Upper lobe of left lung (tissue), 6 donors: ENCODE data around the gene BAZ1B. TPM values are rescaled to one million over a fixed set of nuclear protein-coding genes. Genes with fewer than 3 reads are reported as not detected.
A peak's percentile ranks its signal among the peaks of the same experiment; 100 is the strongest.
"Not testable (repeated sequence)": the region's sequence is repeated elsewhere in the genome, so short reads cannot be mapped to it uniquely, and the experiment has no call there.

Experiments
- ATAC-seq, 2 donors: fragments of 200-7000 bp; cut with Tn5 transposase; one replicate each; pipeline ENCODE4 v1.9.1; 2022; ENCODE audit warnings: mild to moderate bottlenecking in 2 of 2, moderate library complexity in 2 of 2; ENCODE audit not compliant: low FRiP score in 2 of 2
- DNase-seq, 2 donors: peaks; one replicate each; pipeline ENCODE4 v3.0.0-alpha.2; 2019 to 2020
- H3K27ac ChIP-seq, 4 donors: fragments of 200-600 bp; sonication (generic); one replicate each; pipeline ENCODE4 v1.5.1; 2016 to 2019
- H3K27me3 ChIP-seq, 4 donors: fragments of 200-600 bp; sonication (generic); one replicate each; pipeline ENCODE4 v1.5.1; 2017 to 2019
- H3K36me3 ChIP-seq, 4 donors: fragments of 200-600 bp; sonication (generic); one replicate each; pipeline ENCODE4 v1.5.1; 2016 to 2019
- H3K4me1 ChIP-seq, 4 donors: fragments of 200-600 bp; sonication (generic); one replicate each; pipeline ENCODE4 v1.5.1; 2018 to 2019
- H3K4me3 ChIP-seq, 4 donors: fragments of 200-600 bp; sonication (generic); one replicate each; pipeline ENCODE4 v1.5.1; 2017 to 2019; ENCODE audit warnings: mild to moderate bottlenecking in 2 of 4, moderate library complexity in 1 of 4
- H3K9me3 ChIP-seq, 4 donors: fragments of 200-600 bp; sonication (generic); one replicate each; pipeline ENCODE4 v1.5.1; 2018 to 2019
- EP300 ChIP-seq, 4 donors: sonication (generic); formaldehyde crosslinking; IDR thresholded peaks; one replicate each; pipeline ENCODE4 v1.5.1; 2017; ENCODE audit warnings: antibody characterized with exemption in 4 of 4, control low read depth in 2 of 4
- POLR2A ChIP-seq, 4 donors: fragments of 450-650 bp; IDR thresholded peaks; one replicate each; pipeline ENCODE4 v1.5.1; 2016 to 2017; ENCODE audit warnings: antibody characterized with exemption in 4 of 4, mild to moderate bottlenecking in 2 of 4
- POLR2AphosphoS5 ChIP-seq, 2 donors: sonication (generic); formaldehyde crosslinking; IDR thresholded peaks; one replicate each; pipeline ENCODE4 v1.5.1; 2017; ENCODE audit warnings: antibody characterized with exemption in 2 of 2
- WGBS, 2 donors: methylation state at CpG; one replicate each; pipeline ENCODE4 v1.1.5; 2017 to 2018; 5-methylcytosine and 5-hydroxymethylcytosine counted together
- total RNA-seq, 6 donors: library from RNA; depleted of rRNA in 4 of 6; stranded (reverse); fragments of >200 nt in 4 of 6; gene quantifications; one replicate each; pipeline versions ENCODE4 v1.1.0 to v1.2.1, GENCODE V29; 2016 to 2021
- TF ChIP-seq, protein P1 (sequence below), 6 experiments: fragments of 450-650 bp in 4 of 6; fragments of 200-600 bp in 2 of 6; sonication (generic) in 2 of 6; IDR thresholded peaks; one replicate each; pipeline ENCODE4 v1.5.1; 2016 to 2019; ENCODE audit warnings: antibody characterized with exemption in 6 of 6
- donor health status: DM: no; HTN: no; CAD: no; lungs with moderate emphysema.
- donor health status: DM: no; HTN: yes; CAD: no; lungs with severe emphysema.

The BAZ1B gene
- total RNA-seq, 6 donors from 2014 or later, result 45.8 to 71.4 (median 56.0) TPM

DNA sequence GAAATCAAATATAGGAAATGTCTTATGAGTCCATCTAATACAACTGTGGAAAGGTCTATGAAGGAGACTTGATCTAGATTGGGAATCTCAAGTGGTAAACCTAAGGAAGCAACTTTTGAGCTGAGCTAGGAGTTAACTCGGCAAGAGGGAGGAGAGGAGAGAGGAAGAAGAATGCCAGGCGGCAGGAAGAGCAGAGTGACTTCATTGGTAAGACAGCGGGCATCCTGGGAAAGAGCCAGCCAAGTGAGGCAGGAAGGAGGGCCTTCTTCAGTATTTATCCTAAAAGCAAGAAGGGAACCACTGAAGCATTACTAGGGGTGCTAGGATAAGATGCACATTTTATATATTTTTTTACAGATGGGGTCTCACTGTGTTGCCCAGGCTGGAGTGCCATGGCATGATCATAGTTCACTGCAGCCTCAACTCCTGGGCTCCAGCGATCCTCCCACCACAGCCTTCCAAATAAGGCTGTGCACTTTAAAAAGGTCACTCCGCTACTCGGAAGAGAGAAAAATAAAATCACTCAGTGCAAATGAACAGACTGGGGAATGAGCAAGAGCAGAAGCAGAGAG lies 33.4 kb upstream of the BAZ1B start:
- peaks cover 12 to 42% (median 21%) of the 10 kb centered on the region in 4 donors for H3K4me1 ChIP-seq

DNA sequence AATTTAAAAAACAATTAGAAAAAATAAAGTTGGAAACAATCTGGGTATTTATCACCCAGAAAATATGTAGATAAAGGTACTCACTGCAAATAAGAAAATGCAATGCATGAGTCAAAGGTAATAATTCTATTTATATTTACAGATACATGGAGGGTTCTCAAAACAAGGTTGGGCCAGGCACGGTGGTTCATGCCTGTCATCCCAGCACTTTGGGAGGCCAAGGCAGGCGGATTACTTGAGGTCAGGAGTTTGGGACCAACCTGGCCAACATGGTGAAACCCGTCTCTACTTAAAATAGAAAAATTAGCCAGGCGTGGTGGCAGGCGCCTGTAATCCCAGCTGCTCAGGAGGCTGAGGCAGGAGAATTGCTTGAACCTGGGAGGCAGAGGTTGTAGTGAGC lies 28.0 kb upstream of the BAZ1B start:
- H3K27me3 ChIP-seq, DNase-seq, ATAC-seq, H3K9me3 ChIP-seq, H3K27ac ChIP-seq, H3K4me3 ChIP-seq: not testable (repeated sequence)
- peaks cover 15 to 63% (median 35%) of the 10 kb centered on the region in 4 donors for H3K36me3 ChIP-seq
- 84 to 93% methylated on average over 5 of the region's 5 CpGs for WGBS, 2 donors
- H3K4me1 ChIP-seq, result peaks cover 0 to 34% (median 6%) of the 10 kb centered on the region in 4 donors

More for the DNA sequence above, 33.4 kb upstream of the BAZ1B start:
- TF ChIP-seq POLR2AphosphoS5 (IDR thresholded peaks at IDR 0.05), result no peak
- no peak for TF ChIP-seq POLR2A (IDR thresholded peaks at IDR 0.05)
- TF ChIP-seq EP300 (IDR thresholded peaks at IDR 0.05), result no peak
- TF ChIP-seq, protein P1, sequence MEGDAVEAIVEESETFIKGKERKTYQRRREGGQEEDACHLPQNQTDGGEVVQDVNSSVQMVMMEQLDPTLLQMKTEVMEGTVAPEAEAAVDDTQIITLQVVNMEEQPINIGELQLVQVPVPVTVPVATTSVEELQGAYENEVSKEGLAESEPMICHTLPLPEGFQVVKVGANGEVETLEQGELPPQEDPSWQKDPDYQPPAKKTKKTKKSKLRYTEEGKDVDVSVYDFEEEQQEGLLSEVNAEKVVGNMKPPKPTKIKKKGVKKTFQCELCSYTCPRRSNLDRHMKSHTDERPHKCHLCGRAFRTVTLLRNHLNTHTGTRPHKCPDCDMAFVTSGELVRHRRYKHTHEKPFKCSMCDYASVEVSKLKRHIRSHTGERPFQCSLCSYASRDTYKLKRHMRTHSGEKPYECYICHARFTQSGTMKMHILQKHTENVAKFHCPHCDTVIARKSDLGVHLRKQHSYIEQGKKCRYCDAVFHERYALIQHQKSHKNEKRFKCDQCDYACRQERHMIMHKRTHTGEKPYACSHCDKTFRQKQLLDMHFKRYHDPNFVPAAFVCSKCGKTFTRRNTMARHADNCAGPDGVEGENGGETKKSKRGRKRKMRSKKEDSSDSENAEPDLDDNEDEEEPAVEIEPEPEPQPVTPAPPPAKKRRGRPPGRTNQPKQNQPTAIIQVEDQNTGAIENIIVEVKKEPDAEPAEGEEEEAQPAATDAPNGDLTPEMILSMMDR (IDR thresholded peaks at IDR 0.05), result no peak
- no peaks in the 10 kb centered on the region for H3K9me3 ChIP-seq
- no peaks in the 10 kb centered on the region for H3K27me3 ChIP-seq
- peak overlapping the region; percentile 12 to 86 (median 70) for H3K4me3 ChIP-seq
- H3K27ac ChIP-seq, result peak overlapping the region in 2 of 4 donors; percentile 95 to 99
- WGBS, 2 donors, result 48 to 60% methylated on average over 6 of the region's 6 CpGs
- no peak for ATAC-seq
- DNase-seq, result no peak
- H3K36me3 ChIP-seq, result peaks cover 15 to 30% (median 23%) of the 10 kb centered on the region in 4 donors

- Histone ChIP-seq H3K4me1 (peaks cover 0 to 28% (median 1%) of the 10 kb centered on the region in 4 donors), H3K9me3 (no peaks in the 10 kb centered on the region), H3K27me3 (no peaks in the 10 kb centered on the region), H3K4me3 (no peak overlapping the region), H3K36me3 (peaks cover 14 to 69% (median 35%) of the 10 kb centered on the region in 4 donors), H3K27ac (no peak overlapping the region)
- no peak for DNase-seq
- ATAC-seq, result no peak
- WGBS, 2 donors, result 91% methylated on average over 4 of the region's 4 CpGs
- no peak for TF ChIP-seq EP300 (IDR thresholded peaks at IDR 0.05)
- TF ChIP-seq POLR2AphosphoS5 (IDR thresholded peaks at IDR 0.05), result no peak
Observed at GRCh38 chr7:73549176-73549575, 27.1 kb upstream of the BAZ1B start.

- ATAC-seq (no peak), DNase-seq (no peak)
- Histone ChIP-seq H3K9me3 (no peaks in the 10 kb centered on the region), H3K36me3 (peaks cover 15 to 72% (median 37%) of the 10 kb centered on the region in 4 donors), H3K4me1 (peaks cover 0 to 22% (median 1%) of the 10 kb centered on the region in 4 donors), H3K27me3 (no peaks in the 10 kb centered on the region), H3K27ac (no peak overlapping the region), H3K4me3 (no peak overlapping the region)
- TF ChIP-seq EP300 (IDR thresholded peaks at IDR 0.05) (no peak), POLR2AphosphoS5 (IDR thresholded peaks at IDR 0.05) (no peak), POLR2A (IDR thresholded peaks at IDR 0.05) (no peak)
- TF ChIP-seq, protein P1 (IDR thresholded peaks at IDR 0.05), result no peak
- WGBS, 2 donors, result 92 to 97% methylated on average over 9 of the region's 9 CpGs
Observed at GRCh38 chr7:73547841-73548240, 25.7 kb upstream of the BAZ1B start.

DNA sequence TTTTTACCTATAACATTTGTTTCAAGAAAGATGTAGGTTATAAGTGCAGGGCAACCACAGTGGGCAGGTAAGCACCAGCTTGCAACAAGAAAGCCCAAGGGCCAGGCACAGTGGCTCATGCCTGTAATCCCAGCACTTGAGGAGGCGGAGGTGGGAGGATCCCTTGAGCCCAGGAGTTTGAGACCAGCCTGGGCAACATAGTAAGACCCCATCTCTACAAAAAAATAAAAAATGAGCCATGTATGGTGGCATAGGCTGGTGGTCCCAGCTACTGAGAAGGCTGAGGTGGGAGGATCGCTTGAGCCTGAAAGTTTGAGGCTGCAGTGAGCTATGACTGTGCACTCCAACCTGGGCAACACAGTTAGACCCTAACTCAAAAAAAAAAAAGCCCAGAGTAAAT lies 22.6 kb upstream of the BAZ1B start:
- DNase-seq (no peak), ATAC-seq (no peak)
- Histone ChIP-seq H3K27ac (no peak overlapping the region), H3K4me3 (no peak overlapping the region), H3K4me1 (peaks cover 0 to 14% (median 0%) of the 10 kb centered on the region in 4 donors), H3K9me3 (no peaks in the 10 kb centered on the region), H3K36me3 (peaks cover 25 to 74% (median 47%) of the 10 kb centered on the region in 4 donors), H3K27me3 (no peaks in the 10 kb centered on the region)
- no peak for TF ChIP-seq EP300 (IDR thresholded peaks at IDR 0.05)
- TF ChIP-seq POLR2AphosphoS5 (IDR thresholded peaks at IDR 0.05), result no peak
- no peak for TF ChIP-seq POLR2A (IDR thresholded peaks at IDR 0.05)
- TF ChIP-seq, protein P1 (IDR thresholded peaks at IDR 0.05), result no peak
- WGBS, 2 donors, result 97 to 98% methylated on average over 2 of the region's 2 CpGs

DNA sequence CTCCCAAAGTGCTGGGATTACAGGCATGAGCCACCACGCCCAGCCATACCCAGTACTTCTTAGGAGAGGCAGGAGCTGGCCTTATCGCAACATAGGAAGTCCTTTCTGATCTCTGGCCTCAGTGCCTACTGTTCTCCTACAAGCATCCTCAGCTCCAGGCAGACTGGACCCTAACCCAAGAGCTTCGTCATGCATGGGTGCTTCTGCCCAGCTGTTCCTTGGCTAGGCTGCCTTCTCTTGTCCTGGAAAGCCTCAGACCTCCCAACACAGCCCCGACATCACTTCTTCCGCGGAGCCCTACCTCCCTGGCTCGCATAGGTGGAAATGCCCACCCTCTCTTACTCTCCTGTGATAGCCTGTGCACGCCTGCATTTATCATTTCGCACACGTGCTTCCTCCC lies 19.6 kb upstream of the BAZ1B start:
- Histone ChIP-seq H3K36me3 (peaks cover 54 to 85% (median 68%) of the 10 kb centered on the region in 4 donors), H3K4me1 (no peaks in the 10 kb centered on the region), H3K27me3 (no peaks in the 10 kb centered on the region), H3K4me3 (no peak overlapping the region), H3K27ac (no peak overlapping the region), H3K9me3 (no peaks in the 10 kb centered on the region)
- DNase-seq, result no peak
- no peak for TF ChIP-seq POLR2AphosphoS5 (IDR thresholded peaks at IDR 0.05)
- TF ChIP-seq, protein P1 (IDR thresholded peaks at IDR 0.05), result no peak
- TF ChIP-seq POLR2A (IDR thresholded peaks at IDR 0.05), result no peak
- TF ChIP-seq EP300 (IDR thresholded peaks at IDR 0.05), result no peak
- no peak for ATAC-seq
- 98 to 99% methylated on average over 10 of the region's 10 CpGs for WGBS, 2 donors
